Nephron (organoid): ENCODE data around the gene IDNK.
A peak's percentile ranks its signal among the peaks of the same experiment; 100 is the strongest.
"Not testable (repeated sequence)": the region's sequence is repeated elsewhere in the genome, so short reads cannot be mapped to it uniquely, and the experiment has no call there.

Source experiments
- H3K27ac Mint-ChIP-seq, 3 experiments: 2 replicates each; pipeline ENCODE4 v1.8.0; 2020; ENCODE audit warnings: mixed read lengths in 3 of 3, mild to moderate bottlenecking in 2 of 3, moderate library complexity in 1 of 3
- H3K27me3 Mint-ChIP-seq: 2 replicates; pipeline ENCODE4 v1.8.0; 2021; ENCODE audit warnings: low read depth, mild to moderate bottlenecking, moderate library complexity, mixed read lengths
- H3K36me3 Mint-ChIP-seq: 2 replicates; pipeline ENCODE4 v1.8.0; 2020; ENCODE audit warnings: low read depth, mixed read lengths
- H3K4me1 Mint-ChIP-seq: 2 replicates; pipeline ENCODE4 v1.8.0; 2020; ENCODE audit warnings: mixed read lengths
- H3K4me3 Mint-ChIP-seq, 3 experiments: 2 replicates each; pipeline ENCODE4 v1.8.0; 2020; ENCODE audit warnings: mild to moderate bottlenecking in 3 of 3, mixed read lengths in 3 of 3, moderate library complexity in 2 of 3
- H3K9me3 Mint-ChIP-seq: 2 replicates; pipeline ENCODE4 v1.8.0; 2020; ENCODE audit warnings: mixed read lengths
- CTCF ChIP-seq, 3 experiments: fragments of 200-600 bp; sonication (generic); IDR thresholded peaks; one replicate each; pipeline ENCODE4 v1.5.0; 2021; ENCODE audit warnings: antibody characterized with exemption in 3 of 3; ENCODE audit not compliant: unreplicated experiment in 3 of 3

The IDNK gene

GRCh38 chr9:83588256-83588655 lies 34.7 kb upstream of the IDNK start:
- H3K36me3 Mint-ChIP-seq = no peaks in the 10 kb centered on the region
- H3K9me3 Mint-ChIP-seq = peaks cover 3% of the 10 kb centered on the region
- no peak overlapping the region for H3K4me3 Mint-ChIP-seq
- no peaks in the 10 kb centered on the region for H3K27me3 Mint-ChIP-seq
- H3K4me1 Mint-ChIP-seq = no peaks in the 10 kb centered on the region
- H3K27ac Mint-ChIP-seq = peak overlapping the region in 2 of 3 experiments; percentile 5 to 10
- TF ChIP-seq CTCF (IDR thresholded peaks at IDR 0.05; ENCODE audit: unreplicated experiment in 3 of 3) = no peak

GRCh38 chr9:83596899-83597504 lies 25.9 kb upstream of the IDNK start:
- peak; percentile 63 to 68 (median 66) for TF ChIP-seq CTCF (IDR thresholded peaks at IDR 0.05; ENCODE audit: unreplicated experiment in 3 of 3)
- Mint-ChIP-seq H3K27ac (no peak overlapping the region), H3K27me3 (peaks cover 4% of the 10 kb centered on the region), H3K4me3 (no peak overlapping the region), H3K9me3 (no peaks in the 10 kb centered on the region), H3K4me1 (no peaks in the 10 kb centered on the region), H3K36me3 (no peaks in the 10 kb centered on the region)

GRCh38 chr9:83598487-83598886 lies 24.5 kb upstream of the IDNK start:
- no peak overlapping the region for H3K27ac Mint-ChIP-seq
- H3K9me3 Mint-ChIP-seq = no peaks in the 10 kb centered on the region
- no peaks in the 10 kb centered on the region for H3K4me1 Mint-ChIP-seq
- no peak overlapping the region for H3K4me3 Mint-ChIP-seq
- H3K27me3 Mint-ChIP-seq = peaks cover 4% of the 10 kb centered on the region
- H3K36me3 Mint-ChIP-seq = no peaks in the 10 kb centered on the region
- no peak for TF ChIP-seq CTCF (IDR thresholded peaks at IDR 0.05; ENCODE audit: unreplicated experiment in 3 of 3)

GRCh38 chr9:83599071-83599470 lies 23.9 kb upstream of the IDNK start:
- no peak overlapping the region for H3K4me3 Mint-ChIP-seq
- no peak overlapping the region for H3K27ac Mint-ChIP-seq
- H3K9me3 Mint-ChIP-seq = no peaks in the 10 kb centered on the region
- peaks cover 4% of the 10 kb centered on the region for H3K27me3 Mint-ChIP-seq
- no peaks in the 10 kb centered on the region for H3K4me1 Mint-ChIP-seq
- H3K36me3 Mint-ChIP-seq = no peaks in the 10 kb centered on the region
- no peak for TF ChIP-seq CTCF (IDR thresholded peaks at IDR 0.05; ENCODE audit: unreplicated experiment in 3 of 3)

- Mint-ChIP-seq H3K27ac (no peak overlapping the region), H3K27me3 (peaks cover 4% of the 10 kb centered on the region), H3K9me3 (no peaks in the 10 kb centered on the region), H3K36me3 (no peaks in the 10 kb centered on the region), H3K4me3 (no peak overlapping the region), H3K4me1 (no peaks in the 10 kb centered on the region)
- TF ChIP-seq CTCF (IDR thresholded peaks at IDR 0.05; ENCODE audit: unreplicated experiment in 3 of 3) = no peak
These were observed 21.5 kb upstream of the IDNK start for GRCh38 chr9:83601463-83601862.

- not testable (repeated sequence) for H3K36me3 Mint-ChIP-seq, H3K27ac Mint-ChIP-seq, H3K9me3 Mint-ChIP-seq, H3K4me3 Mint-ChIP-seq, H3K4me1 Mint-ChIP-seq, H3K27me3 Mint-ChIP-seq
These were observed 15.3 kb upstream of the IDNK start for GRCh38 chr9:83607620-83608019.

GRCh38 chr9:83613298-83613697 lies 9.6 kb upstream of the IDNK start:
- H3K36me3 Mint-ChIP-seq, H3K27me3 Mint-ChIP-seq, H3K27ac Mint-ChIP-seq, H3K9me3 Mint-ChIP-seq, H3K4me3 Mint-ChIP-seq, H3K4me1 Mint-ChIP-seq: not testable (repeated sequence)
